ENCODE data around the gene GSG1L. TPM values are rescaled to one million over a fixed set of nuclear protein-coding genes. Genes with fewer than 3 reads are reported as not detected.

The GSG1L gene
- total and polyA plus RNA-seq, 9 of the 15 experiments (the other 6 are each of a cell fraction or from before 2014, with no cell fraction given) = not detected

GRCh38 chr16:28073836-28074235, 10.3 kb upstream of the GSG1L start:
- in situ Hi-C loops (cut with MboI) = no loop called here
- ChIA-PET POLR2A (no interaction called here), CTCF (ENCODE audit: low intra/inter-chr PET ratio) (no interaction called here)
- no peak for FAIRE-seq
- Histone ChIP-seq H2AFZ (ENCODE audit: low read depth, low read length) (no peak overlapping the region), H3K79me2 (ENCODE audit: control insufficient read depth, insufficient read depth, low read length) (no peaks in the 10 kb centered on the region), H3K9ac (ENCODE audit: insufficient read depth in 1 of 2, low read depth in 2 of 2, low read length in 2 of 2) (no peak overlapping the region), H3K9me3 (replicated peaks; ENCODE audit: control insufficient read depth, insufficient read depth, low read depth, low read length) (no peaks in the 10 kb centered on the region), H3K4me3 (no peak overlapping the region), H3K4me1 (replicated peaks in 1 of 2; ENCODE audit: control insufficient read depth in 2 of 2, insufficient read depth in 2 of 2, low read length in 2 of 2) (no peaks in the 10 kb centered on the region), H3K9me1 (ENCODE audit: control insufficient read depth, insufficient read depth, low read length) (no peaks in the 10 kb centered on the region), H3K4me2 (ENCODE audit: insufficient read depth, low read length) (no peak overlapping the region), H3K27me3 (ENCODE audit: control insufficient read depth in 2 of 2, insufficient read depth in 2 of 2, low read length in 2 of 2) (peaks cover 17 to 49% of the 10 kb centered on the region in 2 experiments), H3K27ac (ENCODE audit: extremely low read depth, low read depth, low read length) (no peak overlapping the region), H3K36me3 (ENCODE audit: control insufficient read depth, insufficient read depth, low read length) (no peaks in the 10 kb centered on the region), H4K20me1 (replicated peaks; ENCODE audit: control insufficient read depth, insufficient read depth, low read length) (peaks cover 6% of the 10 kb centered on the region; the same call in 1 of the 2 replicates)
- WGBS (ENCODE audit: insufficient coverage, low coverage, missing lambda C conversion rate) = 4% methylated on average over 6 of the region's 6 CpGs
- BruUV-seq (replicated peaks) = no TSS peak
- intact Hi-C loops (cut with micrococcal nuclease) = no loop called here
- no peak for ATAC-seq
- DNase-seq (ENCODE audit: extremely low read depth in 1 of 4, low spot score in 3 of 4) = no peak
- TF ChIP-seq, protein P1, sequence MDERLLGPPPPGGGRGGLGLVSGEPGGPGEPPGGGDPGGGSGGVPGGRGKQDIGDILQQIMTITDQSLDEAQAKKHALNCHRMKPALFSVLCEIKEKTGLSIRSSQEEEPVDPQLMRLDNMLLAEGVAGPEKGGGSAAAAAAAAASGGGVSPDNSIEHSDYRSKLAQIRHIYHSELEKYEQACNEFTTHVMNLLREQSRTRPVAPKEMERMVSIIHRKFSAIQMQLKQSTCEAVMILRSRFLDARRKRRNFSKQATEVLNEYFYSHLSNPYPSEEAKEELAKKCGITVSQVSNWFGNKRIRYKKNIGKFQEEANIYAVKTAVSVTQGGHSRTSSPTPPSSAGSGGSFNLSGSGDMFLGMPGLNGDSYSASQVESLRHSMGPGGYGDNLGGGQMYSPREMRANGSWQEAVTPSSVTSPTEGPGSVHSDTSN (CRISPR knock-in tag; IDR thresholded peaks at IDR 0.05; ENCODE audit: low read depth) = no peak
- TF ChIP-seq, protein P1 (tag; conservative IDR thresholded peaks at IDR 0.05; ENCODE audit: low read depth) = no peak
- no peak for TF ChIP-seq RAD21 (CRISPR knock-in tag; conservative IDR thresholded peaks at IDR 0.05 in 1 of 2, IDR thresholded peaks at IDR 0.05 in 1 of 2)
- TF ChIP-seq XRCC4 (IDR thresholded peaks at IDR 0.05; ENCODE audit: extremely low read depth, insufficient read depth, insufficient read length) = no peak
- TF ChIP-seq ATF1 (CRISPR knock-in tag; IDR thresholded peaks at IDR 0.05) = no peak
- TF ChIP-seq ATF1 (tag; IDR thresholded peaks at IDR 0.05) = no peak
- TF ChIP-seq NR4A1 (CRISPR knock-in tag; IDR thresholded peaks at IDR 0.05) = no peak
- TF ChIP-seq NR4A1 (tag; IDR thresholded peaks at IDR 0.05) = no peak
- TF ChIP-seq ZBTB1 (CRISPR knock-in tag; IDR thresholded peaks at IDR 0.05; ENCODE audit: borderline replicate concordance, low read depth) = no peak
- TF ChIP-seq FOXK2 (conservative IDR thresholded peaks at IDR 0.05 in 1 of 2, IDR thresholded peaks at IDR 0.05 in 1 of 2; ENCODE audit: low read depth in 2 of 2) = no peak
- TF ChIP-seq ZNF76 (CRISPR knock-in tag; IDR thresholded peaks at IDR 0.05; ENCODE audit: borderline replicate concordance) = no peak
- no peak for TF ChIP-seq MED1 (CRISPR knock-in tag; IDR thresholded peaks at IDR 0.05; ENCODE audit: borderline replicate concordance)
- TF ChIP-seq PRPF4 (IDR thresholded peaks at IDR 0.05; ENCODE audit: insufficient read depth, low read depth, low read length, poor library complexity, severe bottlenecking) = no peak
- no peak for TF ChIP-seq RBM14 (IDR thresholded peaks at IDR 0.05; ENCODE audit: borderline replicate concordance, insufficient read depth, low read depth, low read length)
- 0 out of 2 replicates have a peak, but pooled peaks have one; percentile 29 for TF ChIP-seq BCOR (IDR thresholded peaks at IDR 0.05)
- TF ChIP-seq KDM1A (IDR thresholded peaks at IDR 0.05) = 0 out of 4 replicates have a peak, but pooled peaks of 1 of the 2 experiments have one; percentile 19
- TF ChIP-seq PML (IDR thresholded peaks at IDR 0.05; ENCODE audit: low read length) = no peak
- no peak for TF ChIP-seq HOXB6 (CRISPR knock-in tag; IDR thresholded peaks at IDR 0.05; ENCODE audit: borderline replicate concordance)
- TF ChIP-seq ZNF444 (CRISPR knock-in tag; IDR thresholded peaks at IDR 0.05) = no peak
- TF ChIP-seq MAFG (tag; conservative IDR thresholded peaks at IDR 0.05) = no peak
- no peak for TF ChIP-seq ZNF584 (CRISPR knock-in tag; IDR thresholded peaks at IDR 0.05; ENCODE audit: low read depth)
- TF ChIP-seq RBM25 (IDR thresholded peaks at IDR 0.05; ENCODE audit: low read depth, low read length, severe bottlenecking) = peak; percentile 70

Data from K562 (cell line).